Mammary epithelial cell (primary cell): Measurements from ENCODE around the gene ORMDL2.

ENCODE experiments used
- CTCF ChIP-seq, 2 donors: IDR thresholded peaks in 1 of 2; conservative IDR thresholded peaks in 1 of 2; 2 replicates each; pipeline ENCODE4 v1.5.1; 2011 to 2012; ENCODE audit warnings: inconsistent platforms in 2 of 2, low read length in 2 of 2, mild to moderate bottlenecking in 2 of 2, control low read depth in 1 of 2, low read depth in 1 of 2; ENCODE audit not compliant: insufficient read depth in 1 of 2; ENCODE audit errors: extremely low read depth in 1 of 2
- EZH2 ChIP-seq: IDR thresholded peaks from 2 replicates; pipeline ENCODE4 v1.6.1; 2012; ENCODE audit warnings: low read length, inconsistent platforms, borderline replicate concordance

- TF ChIP-seq CTCF (conservative IDR thresholded peaks at IDR 0.05 in 1 of 2, IDR thresholded peaks at IDR 0.05 in 1 of 2; ENCODE audit: extremely low read depth in 1 of 2, insufficient read depth in 1 of 2, low read depth in 1 of 2, low read length in 2 of 2) (no peak), EZH2 (no peak)
These were observed 34.9 kb downstream of the ORMDL2 start for GRCh38 chr12:55852740-55853139.
